Calu3 (cell line): ENCODE data around the gene TMEM237. TPM values are rescaled to one million over a fixed set of nuclear protein-coding genes. Genes with fewer than 3 reads are reported as not detected.

Experiments used
- Bru-seq: library from RNA; stranded (reverse); fragments of 400-500 nt; gene quantifications from one replicate; lab custom pipeline; 2021; lab: Mats Ljungman, UMichigan
- BruChase-seq, 2 experiments: library from RNA; stranded (reverse); fragments of 400-500 nt; gene quantifications; one replicate each; lab custom pipeline; 2021; lab: Mats Ljungman, UMichigan
- BruUV-seq: library from RNA; stranded (reverse); fragments of 400-500 nt; replicated peaks from 2 replicates; lab custom pipeline; 2021; lab: Mats Ljungman, UMichigan
- CTCF ChIA-PET: fragments of 300-600 bp; sonication (Branson Sonifier 250); formaldehyde crosslinking; loops from one replicate; lab custom pipeline; 2022; ENCODE audit warnings: antibody characterized with exemption; lab: Charles Lee
- DNase-seq: peaks from one replicate; pipeline ENCODE4 v3.0.0; 2022
- H3K27ac Mint-ChIP-seq: one replicate; pipeline ENCODE4 v1.8.0; 2022; ENCODE audit warnings: mixed read lengths; ENCODE audit not compliant: unreplicated experiment
- H3K27me3 Mint-ChIP-seq: one replicate; pipeline ENCODE4 v1.8.0; 2022; ENCODE audit warnings: mixed read lengths; ENCODE audit not compliant: unreplicated experiment
- H3K36me3 Mint-ChIP-seq: one replicate; pipeline ENCODE4 v1.8.0; 2022; ENCODE audit warnings: mild to moderate bottlenecking, moderate library complexity, mixed read lengths; ENCODE audit not compliant: insufficient read depth, unreplicated experiment
- H3K4me1 Mint-ChIP-seq: one replicate; pipeline ENCODE4 v1.8.0; 2022; ENCODE audit warnings: mild to moderate bottlenecking, low read depth, mixed read lengths; ENCODE audit not compliant: unreplicated experiment
- H3K4me3 Mint-ChIP-seq: one replicate; pipeline ENCODE4 v1.8.0; 2022; ENCODE audit warnings: mild to moderate bottlenecking, low read depth, moderate library complexity, mixed read lengths; ENCODE audit not compliant: unreplicated experiment
- H3K9me3 Mint-ChIP-seq: one replicate; pipeline ENCODE4 v1.8.0; 2022; ENCODE audit warnings: low read depth, mixed read lengths; ENCODE audit not compliant: unreplicated experiment
- intact Hi-C: fragments of 100-400 bp; cut with micrococcal nuclease; formaldehyde crosslinking; loops from one replicate; pipeline ENCODE4 v1.10.0; 2022; ENCODE audit not compliant: unreplicated experiment
- long read RNA-seq: library from polyadenylated mRNA; stranded (forward); transcript quantifications from one replicate; pipeline ENCODE4 v2.0.0, GENCODE V29; 2022
- total RNA-seq: library from RNA; stranded (reverse); gene quantifications from 2 replicates; pipeline ENCODE4 v1.2.3, GENCODE V29; 2022
- TF ChIP-seq, protein P1 (sequence below): fragments of 200-600 bp; IDR thresholded peaks from one replicate; pipeline ENCODE4 v1.8.0; 2022; ENCODE audit warnings: antibody characterized with exemption; ENCODE audit not compliant: unreplicated experiment

TMEM237 gene, protein sequence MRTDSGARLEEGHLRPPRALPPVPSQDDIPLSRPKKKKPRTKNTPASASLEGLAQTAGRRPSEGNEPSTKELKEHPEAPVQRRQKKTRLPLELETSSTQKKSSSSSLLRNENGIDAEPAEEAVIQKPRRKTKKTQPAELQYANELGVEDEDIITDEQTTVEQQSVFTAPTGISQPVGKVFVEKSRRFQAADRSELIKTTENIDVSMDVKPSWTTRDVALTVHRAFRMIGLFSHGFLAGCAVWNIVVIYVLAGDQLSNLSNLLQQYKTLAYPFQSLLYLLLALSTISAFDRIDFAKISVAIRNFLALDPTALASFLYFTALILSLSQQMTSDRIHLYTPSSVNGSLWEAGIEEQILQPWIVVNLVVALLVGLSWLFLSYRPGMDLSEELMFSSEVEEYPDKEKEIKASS
- total RNA-seq (19.9 and 27.1 TPM in 2 replicates), Bru-seq, nascent RNA (percentile 67 among the genes with signal in this experiment), BruChase-seq, experiment 1, labeled RNA remaining after a 6-hour chase (percentile 63 among the genes with signal in this experiment), BruChase-seq, experiment 2, labeled RNA remaining after a 2-hour chase (percentile 63 among the genes with signal in this experiment)
- long read RNA-seq, transcript TMEM237-213 (12 exons, 1,824 nt), result major isoform, 18 of 31 reads
- long read RNA-seq, partial matches to known transcripts, result 0 of 31 reads
- long read RNA-seq, other reads (novel, unspliced or antisense), result 13 of 31 reads

DNA sequence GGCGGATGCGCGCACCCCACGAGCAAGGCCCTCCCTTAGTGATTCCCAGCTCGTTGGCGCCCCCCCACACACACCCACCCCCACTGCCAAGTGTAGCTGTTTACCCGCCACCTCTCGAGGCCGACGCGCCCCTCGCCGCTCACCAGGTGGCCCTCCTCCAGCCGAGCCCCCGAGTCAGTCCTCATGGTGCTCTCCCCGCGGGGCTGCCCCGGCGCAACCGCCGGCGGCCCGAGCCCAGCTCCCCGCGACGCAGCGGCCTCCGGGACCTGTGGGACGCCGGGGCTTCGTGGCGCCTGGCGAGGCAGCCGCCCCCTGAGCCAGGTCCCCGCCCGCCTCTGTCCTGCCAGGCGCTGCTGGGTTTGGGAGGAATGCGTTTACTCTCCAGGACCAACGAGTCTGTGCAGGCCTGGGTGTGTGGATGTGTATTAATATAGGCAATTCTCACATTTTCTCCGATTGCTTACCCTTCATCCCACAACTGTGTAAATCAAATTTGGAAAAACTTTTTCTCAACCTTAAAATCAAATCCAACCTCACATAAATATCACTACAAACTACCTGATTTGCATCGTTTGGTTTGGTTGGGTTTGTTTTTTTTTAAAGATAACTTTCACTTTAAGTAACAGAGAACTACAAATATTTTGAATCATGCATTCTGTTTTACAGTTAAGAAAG is at the start of gene TMEM237:
Gene TMEM237, minus strand, starts transcription at position 288 of the 675 bp plus-strand sequence. Its CDS starts 103 bp downstream, at position 185.
- H3K4me1 Mint-ChIP-seq, result peaks cover 23% of the 10 kb centered on the region
- no TSS peak for BruUV-seq
- intact Hi-C loops, result loop anchor here (10.0 kb wide), 1 partner anchor 409 kb away; no protein-coding TSS in a partner anchor
- DNase-seq, result peak; percentile 50
- TF ChIP-seq, protein P1, sequence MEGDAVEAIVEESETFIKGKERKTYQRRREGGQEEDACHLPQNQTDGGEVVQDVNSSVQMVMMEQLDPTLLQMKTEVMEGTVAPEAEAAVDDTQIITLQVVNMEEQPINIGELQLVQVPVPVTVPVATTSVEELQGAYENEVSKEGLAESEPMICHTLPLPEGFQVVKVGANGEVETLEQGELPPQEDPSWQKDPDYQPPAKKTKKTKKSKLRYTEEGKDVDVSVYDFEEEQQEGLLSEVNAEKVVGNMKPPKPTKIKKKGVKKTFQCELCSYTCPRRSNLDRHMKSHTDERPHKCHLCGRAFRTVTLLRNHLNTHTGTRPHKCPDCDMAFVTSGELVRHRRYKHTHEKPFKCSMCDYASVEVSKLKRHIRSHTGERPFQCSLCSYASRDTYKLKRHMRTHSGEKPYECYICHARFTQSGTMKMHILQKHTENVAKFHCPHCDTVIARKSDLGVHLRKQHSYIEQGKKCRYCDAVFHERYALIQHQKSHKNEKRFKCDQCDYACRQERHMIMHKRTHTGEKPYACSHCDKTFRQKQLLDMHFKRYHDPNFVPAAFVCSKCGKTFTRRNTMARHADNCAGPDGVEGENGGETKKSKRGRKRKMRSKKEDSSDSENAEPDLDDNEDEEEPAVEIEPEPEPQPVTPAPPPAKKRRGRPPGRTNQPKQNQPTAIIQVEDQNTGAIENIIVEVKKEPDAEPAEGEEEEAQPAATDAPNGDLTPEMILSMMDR, result peak; percentile 16
- CTCF ChIA-PET, result no interaction called here
- H3K27ac Mint-ChIP-seq, result peak within 1 kb of the TSS; percentile 96
- H3K9me3 Mint-ChIP-seq, result no peaks in the 10 kb centered on the region
- peaks cover 28% of the 10 kb centered on the region for H3K36me3 Mint-ChIP-seq
- H3K4me3 Mint-ChIP-seq, result peak within 1 kb of the TSS; percentile 95
- H3K27me3 Mint-ChIP-seq, result no peaks in the 10 kb centered on the region

GRCh38 chr2:201685156-201685555 is 41.9 kb upstream of the TMEM237 start:
- no peaks in the 10 kb centered on the region for H3K4me1 Mint-ChIP-seq
- BruUV-seq, result no TSS peak
- H3K9me3 Mint-ChIP-seq, result no peaks in the 10 kb centered on the region
- TF ChIP-seq, protein P1, result no peak
- no peak overlapping the region for H3K4me3 Mint-ChIP-seq
- no peaks in the 10 kb centered on the region for H3K36me3 Mint-ChIP-seq
- H3K27ac Mint-ChIP-seq, result no peak overlapping the region
- no peak for DNase-seq
- CTCF ChIA-PET, result no interaction called here
- intact Hi-C loops, result no loop called here
- peaks cover 16% of the 10 kb centered on the region for H3K27me3 Mint-ChIP-seq

DNA sequence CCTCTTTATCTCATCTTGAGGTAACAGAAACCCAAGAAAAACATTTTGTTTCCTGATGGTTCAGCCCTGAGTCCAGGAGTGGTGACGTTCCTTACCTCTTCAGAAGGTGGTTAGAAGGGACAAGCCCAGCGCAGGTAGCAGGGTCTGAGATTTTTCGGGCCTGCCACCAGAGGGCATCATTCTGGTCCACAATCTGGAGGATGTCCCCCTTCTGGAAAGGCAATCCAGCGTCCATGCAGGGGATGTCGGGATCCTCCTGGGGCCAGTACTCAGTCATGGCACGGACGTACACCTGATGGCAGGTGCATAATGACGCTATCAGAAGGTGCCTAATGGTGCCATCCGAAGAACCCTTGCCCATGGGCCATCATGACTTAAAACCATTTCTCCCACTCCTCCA is 37.4 kb upstream of the TMEM237 start:
- H3K27ac Mint-ChIP-seq, result no peak overlapping the region
- H3K4me1 Mint-ChIP-seq, result no peaks in the 10 kb centered on the region
- H3K27me3 Mint-ChIP-seq, result no peaks in the 10 kb centered on the region
- H3K36me3 Mint-ChIP-seq, result no peaks in the 10 kb centered on the region
- no peak overlapping the region for H3K4me3 Mint-ChIP-seq
- DNase-seq, result peak; percentile 12
- CTCF ChIA-PET, result no interaction called here
- TF ChIP-seq, protein P1, result peak; percentile 43
- BruUV-seq, result no TSS peak
- no peaks in the 10 kb centered on the region for H3K9me3 Mint-ChIP-seq
- intact Hi-C loops, result no loop called here

- H3K9me3 Mint-ChIP-seq, result no peaks in the 10 kb centered on the region
- BruUV-seq, result no TSS peak
- TF ChIP-seq, protein P1, result no peak
- CTCF ChIA-PET, result no interaction called here
- no peak overlapping the region for H3K4me3 Mint-ChIP-seq
- intact Hi-C loops, result no loop called here
- no peak for DNase-seq
- no peaks in the 10 kb centered on the region for H3K27me3 Mint-ChIP-seq
- H3K4me1 Mint-ChIP-seq, result no peaks in the 10 kb centered on the region
- H3K27ac Mint-ChIP-seq, result no peak overlapping the region
- H3K36me3 Mint-ChIP-seq, result no peaks in the 10 kb centered on the region
Observed at GRCh38 chr2:201678401-201678800, 35.1 kb upstream of the TMEM237 start.
